GM12864 (cell line): Measurements from ENCODE around the gene TSHZ1.

Experiments used
- DNase-seq: peaks from one replicate; pipeline ENCODE4 v3.0.0-alpha.2; 2011; ENCODE audit warnings: low read depth
- H3K4me3 ChIP-seq: 2 replicates; pipeline ENCODE4 v1.5.1; 2011; ENCODE audit warnings: mild to moderate bottlenecking, low read depth, low read length, control low read depth
- TF ChIP-seq, protein P1 (sequence below): IDR thresholded peaks from 2 replicates; pipeline ENCODE4 v1.5.1; 2011; ENCODE audit warnings: low read depth, mild to moderate bottlenecking, moderate library complexity, low read length, control low read depth, inconsistent platforms; ENCODE audit errors: missing control alignments

Gene TSHZ1

DNA sequence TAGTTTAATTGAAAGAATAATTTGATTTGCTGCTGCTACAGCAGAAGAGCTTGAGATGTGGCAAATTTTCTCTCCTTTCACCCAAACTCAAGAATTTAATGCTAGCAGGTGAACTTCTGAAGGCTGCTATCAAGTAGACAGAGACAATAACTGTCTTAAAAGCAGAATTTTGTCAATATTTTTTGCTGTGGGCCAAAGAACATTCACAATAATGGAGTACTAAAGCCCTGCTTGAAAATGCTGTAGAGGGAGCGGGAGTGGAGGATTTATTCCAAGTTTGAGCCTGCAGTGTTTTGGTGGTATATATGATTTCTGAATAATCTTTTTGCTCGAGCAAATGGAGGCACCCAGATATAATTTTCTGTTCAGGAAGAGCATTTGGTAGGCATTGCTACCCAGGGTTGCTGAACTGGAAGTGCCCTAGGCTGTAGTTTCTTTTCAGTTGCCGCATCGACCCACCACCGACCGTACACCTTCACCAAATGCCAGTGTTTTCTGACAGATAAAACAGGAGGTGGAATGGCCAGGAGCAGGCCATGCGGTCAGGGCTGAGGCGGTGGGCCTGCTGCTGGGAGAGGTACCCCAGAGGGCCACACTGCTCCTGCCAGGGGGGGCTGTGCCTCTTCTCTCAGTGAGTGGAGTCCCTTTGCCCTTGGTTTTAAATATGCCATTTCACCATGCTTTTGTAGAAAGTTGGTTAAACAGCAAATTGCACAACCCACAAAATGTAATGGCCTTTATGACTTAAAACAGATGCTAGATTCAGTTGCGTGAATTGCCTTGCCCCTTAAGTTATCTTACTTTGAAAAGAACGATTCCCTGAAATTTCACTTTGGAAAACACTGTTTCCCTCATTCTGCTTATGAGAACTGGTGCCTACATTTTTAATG, 36.4 kb downstream of the TSHZ1 start:
- H3K4me3 ChIP-seq = peak overlapping the region; percentile 8; the same call in 1 of the 2 replicates
- TF ChIP-seq, protein P1, sequence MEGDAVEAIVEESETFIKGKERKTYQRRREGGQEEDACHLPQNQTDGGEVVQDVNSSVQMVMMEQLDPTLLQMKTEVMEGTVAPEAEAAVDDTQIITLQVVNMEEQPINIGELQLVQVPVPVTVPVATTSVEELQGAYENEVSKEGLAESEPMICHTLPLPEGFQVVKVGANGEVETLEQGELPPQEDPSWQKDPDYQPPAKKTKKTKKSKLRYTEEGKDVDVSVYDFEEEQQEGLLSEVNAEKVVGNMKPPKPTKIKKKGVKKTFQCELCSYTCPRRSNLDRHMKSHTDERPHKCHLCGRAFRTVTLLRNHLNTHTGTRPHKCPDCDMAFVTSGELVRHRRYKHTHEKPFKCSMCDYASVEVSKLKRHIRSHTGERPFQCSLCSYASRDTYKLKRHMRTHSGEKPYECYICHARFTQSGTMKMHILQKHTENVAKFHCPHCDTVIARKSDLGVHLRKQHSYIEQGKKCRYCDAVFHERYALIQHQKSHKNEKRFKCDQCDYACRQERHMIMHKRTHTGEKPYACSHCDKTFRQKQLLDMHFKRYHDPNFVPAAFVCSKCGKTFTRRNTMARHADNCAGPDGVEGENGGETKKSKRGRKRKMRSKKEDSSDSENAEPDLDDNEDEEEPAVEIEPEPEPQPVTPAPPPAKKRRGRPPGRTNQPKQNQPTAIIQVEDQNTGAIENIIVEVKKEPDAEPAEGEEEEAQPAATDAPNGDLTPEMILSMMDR = no peak
- DNase-seq = no peak

DNA sequence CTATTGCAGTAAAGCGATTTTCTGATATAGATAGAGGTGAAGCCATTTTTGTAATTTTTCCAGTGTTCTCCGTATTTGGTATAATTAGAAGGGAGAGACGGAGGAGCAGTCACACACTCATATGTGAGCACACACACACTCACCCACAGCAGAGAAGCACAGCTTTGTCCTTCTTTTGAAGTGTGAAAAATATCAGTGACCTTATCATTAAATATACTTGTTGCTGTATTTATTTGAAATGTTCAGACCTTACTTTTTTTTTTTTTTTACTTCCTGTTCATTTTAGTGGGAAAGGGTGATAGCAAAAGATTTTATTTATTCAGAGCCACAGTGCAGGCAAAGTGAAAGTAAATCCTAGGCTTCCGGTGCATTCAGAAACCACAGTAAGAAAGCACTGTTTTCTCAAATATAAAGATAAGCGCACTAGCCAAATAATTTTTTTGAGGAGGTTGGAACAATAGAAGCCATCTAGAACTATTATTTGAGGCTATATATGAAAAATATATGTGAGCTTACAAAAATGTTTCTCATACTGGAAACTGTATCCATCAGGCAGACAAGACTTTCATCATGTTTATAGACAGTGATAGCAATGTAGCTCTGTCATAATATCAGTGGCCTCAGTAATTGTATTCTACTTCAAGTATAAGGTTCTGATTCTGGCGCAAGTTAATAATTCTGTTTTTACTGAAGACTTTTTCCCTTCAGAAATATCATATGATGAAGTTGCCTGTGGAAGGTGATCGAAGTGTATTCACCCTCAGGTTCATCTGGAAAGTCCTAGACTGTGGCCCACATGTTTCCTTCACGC, 37.2 kb downstream of the TSHZ1 start:
- DNase-seq = no peak
- TF ChIP-seq, protein P1 = no peak
- peak overlapping the region; percentile 8; the same call in 1 of the 2 replicates for H3K4me3 ChIP-seq

DNA sequence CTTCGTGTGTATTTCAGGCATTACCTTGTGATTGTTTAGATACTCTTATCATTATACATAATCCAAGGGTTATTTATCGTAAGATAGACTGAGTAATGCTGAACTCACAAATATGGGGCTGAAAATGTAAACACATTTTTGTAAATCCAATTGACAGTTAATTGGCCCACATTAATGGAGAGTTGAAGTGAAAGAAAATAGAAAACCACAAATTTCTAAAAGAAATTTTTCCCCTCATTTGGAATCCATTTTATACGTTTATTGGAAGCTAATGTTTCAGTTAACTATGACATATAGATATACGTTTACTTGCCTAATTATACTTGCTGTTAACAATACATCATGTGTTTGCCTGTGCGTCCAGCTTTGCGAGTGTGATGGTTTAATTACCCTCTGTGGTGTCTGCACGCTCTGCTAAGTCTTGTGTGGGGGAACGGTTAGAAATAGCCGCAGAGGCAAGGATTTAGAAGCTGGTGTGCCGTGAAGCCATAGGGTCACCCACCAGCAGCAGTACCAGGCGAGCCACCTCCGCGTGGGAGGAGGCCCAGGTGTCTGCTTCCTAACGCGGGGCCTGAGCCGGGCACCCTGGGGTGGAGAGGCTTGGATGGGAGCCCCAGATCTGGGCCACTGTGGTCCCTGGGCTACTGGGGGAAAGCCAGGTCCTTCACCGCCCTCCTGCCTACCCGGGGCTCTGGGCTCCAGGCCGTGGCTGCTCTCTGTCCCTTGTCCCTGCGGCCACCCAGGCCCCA, 38.0 kb downstream of the TSHZ1 start:
- no peak for DNase-seq
- H3K4me3 ChIP-seq = no peak overlapping the region
- TF ChIP-seq, protein P1 = no peak

DNA sequence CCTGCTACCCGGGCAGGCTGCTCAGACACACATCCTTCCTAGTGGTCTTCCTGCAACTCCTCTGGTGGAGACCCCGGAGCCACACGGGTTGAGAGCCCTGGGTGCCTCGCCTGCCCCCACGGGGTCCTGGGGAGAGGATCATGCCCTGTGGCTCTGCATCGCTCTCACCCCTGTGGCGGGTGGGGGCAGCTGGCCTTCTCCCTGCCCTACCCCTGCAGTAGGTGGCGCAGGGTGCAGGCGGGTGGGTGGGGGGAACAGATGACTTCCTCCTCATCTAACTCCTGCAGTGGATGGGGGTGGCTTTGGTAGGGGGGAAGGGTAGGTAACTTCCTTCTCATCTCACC, 38.5 kb downstream of the TSHZ1 start:
- H3K4me3 ChIP-seq = no peak overlapping the region
- DNase-seq = no peak
- TF ChIP-seq, protein P1 = no peak

DNA sequence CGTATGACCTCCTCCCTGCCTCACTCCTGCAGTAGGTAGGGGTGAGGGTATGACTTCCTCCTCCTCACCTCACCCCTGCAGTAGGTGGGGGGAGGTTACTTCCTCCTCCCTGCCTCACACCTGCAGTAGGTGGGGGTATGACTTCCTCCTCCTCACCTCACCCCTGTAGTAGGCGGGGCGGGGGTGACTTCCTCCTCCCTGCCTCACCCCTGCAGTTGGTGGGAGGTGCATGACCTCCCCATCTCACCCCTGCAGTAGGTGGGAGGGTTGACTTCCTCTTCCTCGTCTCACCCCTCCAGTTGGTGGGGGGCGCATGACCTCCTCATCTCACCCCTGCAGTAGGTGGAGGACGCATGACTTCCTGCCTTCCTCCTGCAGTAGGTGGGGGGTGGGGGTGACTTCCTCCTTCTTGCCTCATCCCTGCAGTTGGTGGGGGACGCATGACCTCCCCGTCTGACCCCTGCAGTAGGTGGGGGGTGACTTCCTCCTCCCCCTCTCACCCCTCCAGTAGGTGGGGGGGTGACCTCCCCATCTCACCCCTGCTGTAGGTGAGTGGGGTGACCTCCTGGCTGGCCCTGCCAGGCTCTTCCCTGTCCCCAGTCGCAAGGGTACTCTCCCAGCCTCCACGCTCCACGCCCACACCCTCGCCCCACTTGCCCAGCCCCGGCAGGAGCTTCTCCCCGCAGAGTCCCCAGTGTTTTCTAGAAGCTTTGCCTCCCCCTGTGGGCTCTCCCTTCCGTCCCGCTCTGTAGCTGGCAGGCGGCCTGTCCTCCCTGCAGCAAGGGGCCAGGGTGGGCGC, 39.3 kb downstream of the TSHZ1 start:
- no peak for DNase-seq
- no peak overlapping the region for H3K4me3 ChIP-seq
- TF ChIP-seq, protein P1 = no peak

DNA sequence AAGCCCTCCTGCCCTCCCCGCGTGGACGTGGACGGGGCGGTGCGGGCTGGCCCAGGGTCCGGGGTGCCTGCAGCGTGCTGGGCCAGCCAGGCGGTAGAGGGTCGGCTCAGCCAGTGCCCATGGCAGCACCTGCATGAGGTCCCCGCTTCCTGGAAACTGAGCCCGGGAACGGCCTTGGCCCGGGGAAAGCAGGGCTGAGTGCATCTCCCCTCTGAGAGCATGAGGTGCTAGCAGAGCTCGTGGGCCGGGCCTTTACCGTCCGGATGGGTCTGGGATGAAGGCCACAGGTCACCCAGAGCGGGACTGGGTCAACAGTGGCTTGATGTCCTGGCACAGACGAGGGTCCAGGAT, 39.8 kb downstream of the TSHZ1 start:
- H3K4me3 ChIP-seq = no peak overlapping the region
- TF ChIP-seq, protein P1 = no peak
- no peak for DNase-seq
